Superior temporal gyrus (tissue), 1 donor: ENCODE data around the gene MMRN2.
"Not testable (repeated sequence)": the region's sequence is repeated elsewhere in the genome, so short reads cannot be mapped to it uniquely, and the experiment has no call there.

Source experiments
- DNase-seq: peaks from one replicate; pipeline ENCODE4 v3.0.0-alpha.2; 2016; ENCODE audit errors: extremely low spot score

MMRN2 gene

DNA sequence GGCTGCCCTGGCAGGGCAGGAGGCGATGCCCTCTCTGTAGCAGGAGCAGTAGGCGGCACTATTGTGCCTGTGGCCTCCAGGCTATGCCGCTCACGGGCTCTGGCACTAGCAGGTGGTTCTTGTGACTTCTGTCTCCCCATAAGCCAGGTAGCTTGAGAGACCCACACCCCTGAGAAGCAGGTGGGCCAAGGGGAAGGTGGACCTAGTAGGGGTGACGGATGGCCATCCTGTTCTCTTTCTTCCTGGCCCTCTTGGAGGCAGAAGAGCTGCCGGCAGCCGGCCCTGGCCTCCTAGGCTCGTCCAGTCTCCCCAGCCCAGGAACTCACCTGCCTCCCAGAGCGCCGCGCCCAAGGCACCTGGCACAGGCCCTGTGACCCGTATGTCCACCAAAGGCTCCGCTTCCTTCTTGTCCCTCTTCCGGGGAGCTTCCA, 15.4 kb downstream of the MMRN2 start:
- no peak for DNase-seq

- DNase-seq = no peak
Observed at GRCh38 chr10:86941426-86941825, 16.0 kb downstream of the MMRN2 start.

DNA sequence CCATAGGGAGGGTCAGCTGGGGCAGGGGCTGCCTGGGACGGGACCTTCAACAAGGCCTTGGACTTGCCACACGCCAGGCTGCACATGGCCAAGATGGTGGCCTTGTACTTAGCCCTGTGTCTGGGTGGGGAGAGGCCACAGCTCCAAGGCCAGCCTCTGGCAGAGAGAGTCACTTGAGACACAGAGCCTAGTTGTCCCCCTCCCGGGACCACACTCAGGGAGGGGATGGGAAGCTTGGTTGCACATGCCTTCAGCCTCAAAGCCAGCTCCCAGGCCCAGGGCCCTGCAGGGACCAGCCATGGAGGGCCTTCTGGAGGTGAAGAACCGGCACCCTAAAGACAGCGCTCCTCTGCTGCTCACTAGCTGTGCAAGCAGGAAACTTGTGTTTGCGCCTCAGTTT, 16.7 kb downstream of the MMRN2 start:
- no peak for DNase-seq

DNA sequence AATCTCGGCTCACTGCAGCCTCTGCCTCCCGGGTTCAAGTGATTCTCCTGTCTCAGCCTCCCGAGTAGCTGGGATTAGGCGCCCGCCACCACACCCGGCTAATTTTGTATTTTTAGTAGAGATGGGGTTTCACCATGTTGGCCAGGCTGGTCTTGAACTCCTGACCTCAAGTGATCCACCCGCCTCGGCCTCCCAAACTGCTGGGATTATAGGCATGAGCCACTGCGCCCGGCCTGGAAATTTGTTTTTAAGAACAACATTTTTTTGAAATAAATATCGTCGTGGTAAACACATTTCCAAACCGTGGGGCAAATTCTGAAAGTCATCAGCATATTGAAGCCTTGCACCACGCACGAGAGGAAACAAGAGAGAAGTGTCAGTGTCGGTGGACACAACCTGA, 17.3 kb downstream of the MMRN2 start:
- not testable (repeated sequence) for DNase-seq

GRCh38 chr10:86938260-86938659, 19.2 kb downstream of the MMRN2 start:
- DNase-seq = no peak

DNA sequence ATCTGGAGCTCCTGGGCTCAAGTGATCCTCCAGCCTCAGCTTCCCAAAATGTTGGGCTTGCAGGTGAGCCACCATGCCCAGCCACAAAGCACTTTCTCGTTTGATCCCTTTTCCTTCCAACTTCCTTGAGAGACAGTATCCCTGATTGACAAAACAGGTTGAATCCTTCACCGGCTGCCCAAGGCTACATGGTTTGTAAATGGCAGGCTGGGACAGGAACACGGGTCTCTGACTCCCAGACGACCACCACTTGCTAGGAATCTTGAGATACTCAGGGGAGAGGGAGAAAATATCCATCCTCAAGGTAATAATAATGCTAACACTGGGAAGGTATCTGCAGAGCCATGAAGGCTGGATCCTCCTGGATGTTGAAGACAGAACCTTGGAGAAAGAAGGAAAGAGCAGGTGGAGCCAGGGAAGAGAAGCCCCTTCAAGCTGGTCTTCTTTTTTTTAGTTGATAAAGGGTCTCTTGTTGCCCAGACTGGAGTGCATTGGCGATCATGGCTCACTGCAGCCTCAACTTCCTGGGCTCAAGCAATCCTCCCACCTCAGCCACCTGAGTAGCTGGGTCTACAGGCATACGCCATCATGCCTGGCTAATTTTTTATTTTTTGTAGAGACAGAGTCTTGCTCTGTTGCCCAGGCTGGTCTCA, 19.8 kb downstream of the MMRN2 start:
- DNase-seq = no peak

DNA sequence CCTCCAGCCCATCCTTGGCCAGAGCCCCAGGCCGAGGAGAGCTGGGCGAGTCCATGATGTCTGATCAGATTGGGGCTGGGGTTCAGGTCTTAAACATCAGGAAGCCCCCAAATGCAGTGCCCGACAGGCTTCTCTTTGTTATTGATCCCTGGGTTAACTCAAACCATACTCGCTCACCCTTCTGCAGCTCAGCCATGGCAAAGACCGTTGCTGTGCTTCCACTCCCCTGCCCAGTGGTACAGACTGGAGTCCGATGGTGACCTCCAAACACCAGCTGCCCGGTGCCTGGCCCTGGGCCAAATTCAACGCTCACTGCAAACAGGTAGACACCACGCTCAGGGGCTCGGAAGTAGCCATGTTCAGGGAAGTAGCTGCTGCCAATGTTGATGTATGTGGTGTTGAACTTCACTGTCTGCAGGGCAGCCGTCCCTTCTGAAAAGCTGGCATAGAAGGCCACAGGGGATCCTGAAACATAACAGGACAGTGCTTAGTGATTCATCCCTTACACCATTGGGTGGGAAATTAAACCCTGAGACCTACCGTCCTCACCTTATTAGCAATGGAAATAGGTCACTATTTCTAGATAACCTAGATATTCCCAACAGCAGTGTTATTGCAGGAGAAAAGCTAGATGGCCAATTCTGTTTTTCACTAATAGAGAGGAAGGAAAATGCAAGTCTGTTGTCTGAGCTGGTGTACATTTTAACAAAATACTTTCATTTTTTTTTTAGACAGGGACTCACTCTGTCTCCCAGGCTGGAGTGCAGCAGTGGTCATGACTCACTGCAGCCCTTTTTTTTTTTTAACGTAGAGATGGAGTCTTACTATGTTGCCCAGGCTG, 20.5 kb downstream of the MMRN2 start:
- no peak for DNase-seq

GRCh38 chr10:86934162-86934711, 23.2 kb downstream of the MMRN2 start:
- DNase-seq = not testable (repeated sequence)

GRCh38 chr10:86932674-86933073, 24.7 kb downstream of the MMRN2 start:
- DNase-seq = no peak

DNA sequence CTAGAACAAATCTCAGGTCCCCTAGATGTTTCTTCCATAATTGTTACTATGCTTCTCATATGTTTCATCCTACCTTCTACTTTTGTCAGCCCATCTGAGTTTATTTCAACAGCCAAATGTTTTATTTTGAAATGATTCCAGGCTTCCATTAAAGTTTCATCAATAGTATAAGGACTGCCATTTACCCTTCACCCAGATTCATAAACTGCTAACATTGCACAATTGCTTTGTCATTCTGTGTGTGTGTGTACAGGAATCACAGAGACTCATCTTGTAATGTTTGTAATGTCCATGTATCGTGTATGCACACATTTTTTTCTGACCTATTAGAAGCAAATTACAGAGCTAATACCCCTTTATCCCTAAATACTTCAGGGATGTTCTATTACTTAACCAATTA, 25.5 kb downstream of the MMRN2 start:
- no peak for DNase-seq

GRCh38 chr10:86929468-86930380, 27.7 kb downstream of the MMRN2 start:
- peak; percentile 61 for DNase-seq

- DNase-seq = no peak
Observed at GRCh38 chr10:86922553-86922961, 34.9 kb downstream of the MMRN2 start.

DNA sequence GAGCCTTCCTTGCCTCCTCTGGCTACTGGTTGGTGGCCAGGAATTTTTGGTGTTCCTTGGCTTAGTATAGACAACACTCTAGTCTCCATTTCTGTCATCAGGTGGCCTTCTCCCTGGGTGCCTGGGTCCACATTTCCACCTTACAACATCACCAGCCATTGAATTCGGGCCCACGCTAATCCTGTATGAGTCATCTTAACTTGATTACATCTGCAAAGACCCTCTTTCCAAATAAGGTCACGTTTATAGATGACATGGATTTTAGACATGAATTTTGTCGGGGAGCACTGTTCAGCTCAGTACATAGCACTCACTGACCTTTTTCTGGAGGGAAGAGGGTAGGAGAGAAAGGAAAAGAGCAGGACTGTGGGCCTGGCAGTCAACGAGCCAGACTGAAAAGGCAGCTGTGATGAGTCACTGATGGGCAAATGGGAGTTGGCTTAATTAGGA, 39.4 kb downstream of the MMRN2 start:
- no peak for DNase-seq

- DNase-seq = no peak
Observed at GRCh38 chr10:86914734-86915133, 42.7 kb downstream of the MMRN2 start.

GRCh38 chr10:86905429-86905828, 52.0 kb downstream of the MMRN2 start:
- no peak for DNase-seq

- DNase-seq = no peak
Observed at GRCh38 chr10:86904600-86904999, 52.8 kb downstream of the MMRN2 start.

- DNase-seq = peak; percentile 67
Observed at GRCh38 chr10:86900955-86901354, 56.5 kb downstream of the MMRN2 start.

- peak; percentile 91 for DNase-seq
Observed at GRCh38 chr10:86899670-86900276, 57.6 kb downstream of the MMRN2 start.

GRCh38 chr10:86899132-86899531, 58.3 kb downstream of the MMRN2 start:
- no peak for DNase-seq

DNA sequence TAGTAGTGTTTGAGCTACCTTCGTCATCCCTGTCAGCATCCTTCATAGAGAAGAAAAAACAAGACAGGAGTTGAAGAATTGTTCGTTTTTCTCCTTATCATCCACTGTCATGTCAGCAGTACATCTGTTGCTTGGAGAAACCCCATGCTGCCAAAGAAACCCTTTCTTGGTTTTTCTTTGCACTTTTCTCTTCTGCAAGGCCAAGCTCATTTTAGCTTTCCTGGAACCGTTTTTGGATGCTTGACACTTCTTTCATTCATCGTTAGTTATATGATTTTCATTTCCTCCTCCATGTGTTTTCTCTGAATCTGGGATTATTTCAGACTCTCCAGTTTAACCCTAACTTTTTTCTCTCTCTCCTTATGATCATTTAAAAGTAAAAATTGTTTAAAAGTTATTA, 58.9 kb downstream of the MMRN2 start:
- DNase-seq = no peak

DNA sequence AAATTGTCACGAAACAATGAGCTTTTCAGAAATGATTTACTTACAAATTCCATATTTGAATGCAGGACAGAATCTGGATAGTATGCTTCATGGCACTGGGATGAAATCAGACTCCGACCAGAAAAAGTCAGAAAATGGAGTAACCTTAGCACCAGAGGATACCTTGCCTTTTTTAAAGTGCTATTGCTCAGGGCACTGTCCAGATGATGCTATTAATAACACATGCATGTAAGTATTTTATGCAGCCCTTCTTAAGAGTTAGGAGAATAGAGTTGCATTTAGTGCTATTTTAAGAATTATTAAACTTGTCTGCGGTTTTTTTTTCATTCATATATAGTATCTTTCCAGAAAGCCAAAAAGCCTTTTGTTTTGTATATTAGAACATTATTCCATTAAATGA, 67.4 kb downstream of the MMRN2 start:
- DNase-seq = no peak
